PFSK-1 (cell line): ENCODE measurements around the gene ALOX12B.

Experiments used
- FOXP2 ChIP-seq: optimal IDR thresholded peaks from 2 replicates; pipeline ENCODE3; 2011; ENCODE audit warnings: borderline replicate concordance, control low read depth, inconsistent platforms; ENCODE audit not compliant: insufficient read depth; ENCODE audit errors: extremely low read length, extremely low read depth
- POLR2AphosphoS5 ChIP-seq: IDR thresholded peaks from 2 replicates; pipeline ENCODE4 v1.6.1; 2012; ENCODE audit warnings: low read depth, mild to moderate bottlenecking, control low read depth, low read length, moderate library complexity
- REST ChIP-seq, 2 experiments: IDR thresholded peaks; 2 replicates each; pipeline versions ENCODE4 v1.6.1 to v1.8.0; 2011 to 2012; ENCODE audit warnings: low read depth in 2 of 2, low read length in 2 of 2, control low read depth in 1 of 2, inconsistent platforms in 1 of 2, mild to moderate bottlenecking in 1 of 2, moderate library complexity in 1 of 2; ENCODE audit not compliant: insufficient read depth in 1 of 2
- SIN3A ChIP-seq: IDR thresholded peaks from 2 replicates; pipeline ENCODE4 v1.6.1; 2012; ENCODE audit warnings: mild to moderate bottlenecking, low read length, moderate library complexity, borderline replicate concordance; ENCODE audit not compliant: insufficient read depth
- TAF1 ChIP-seq: IDR thresholded peaks from 2 replicates; pipeline ENCODE4 v1.6.1; 2012; ENCODE audit warnings: low read length, control low read depth, borderline replicate concordance; ENCODE audit not compliant: insufficient read depth

Gene ALOX12B

GRCh38 chr17:8124350-8125153 lies 37.0 kb upstream of the ALOX12B start:
- TF ChIP-seq FOXP2 (no peak), SIN3A (no peak)

- no peak for TF ChIP-seq REST (IDR thresholded peaks at IDR 0.05; ENCODE audit: insufficient read depth in 1 of 2, low read depth in 2 of 2, low read length in 2 of 2)
- peak; percentile 61; the same call in 1 of the 2 replicates for TF ChIP-seq TAF1
- TF ChIP-seq SIN3A: peak; percentile 89; the same call in 1 of the 2 replicates
- TF ChIP-seq POLR2AphosphoS5: peak; percentile 80
- peak; percentile 64 for TF ChIP-seq FOXP2
Observed at GRCh38 chr17:8123695-8124349, 36.3 kb upstream of the ALOX12B start, which contains the start of gene HES7. HES7 (minus strand) TSS chr17:8124106; CDS start chr17:8124084, 22 bp downstream.

GRCh38 chr17:8122924-8123694 lies 35.6 kb upstream of the ALOX12B start:
- no peak for TF ChIP-seq TAF1
- TF ChIP-seq FOXP2: no peak
- no peak for TF ChIP-seq POLR2AphosphoS5
- TF ChIP-seq SIN3A: no peak
- TF ChIP-seq REST (IDR thresholded peaks at IDR 0.05; ENCODE audit: insufficient read depth in 1 of 2, low read depth in 2 of 2, low read length in 2 of 2): no peak

GRCh38 chr17:8122422-8122923 lies 35.0 kb upstream of the ALOX12B start:
- TF ChIP-seq REST (IDR thresholded peaks at IDR 0.05; ENCODE audit: insufficient read depth in 1 of 2, low read depth in 2 of 2, low read length in 2 of 2) (no peak), SIN3A (peak; percentile 48; the same call in 1 of the 2 replicates)

- TF ChIP-seq TAF1 (no peak), FOXP2 (peak; percentile 57), REST (IDR thresholded peaks at IDR 0.05; ENCODE audit: insufficient read depth in 1 of 2, low read depth in 2 of 2, low read length in 2 of 2) (no peak), SIN3A (no peak)
Observed at GRCh38 chr17:8121681-8122421, 34.3 kb upstream of the ALOX12B start.
